Measurements from ENCODE around the gene SPON1.
"Not testable (repeated sequence)": the region's sequence is repeated elsewhere in the genome, so short reads cannot be mapped to it uniquely, and the experiment has no call there.

Gene SPON1

GRCh38 chr11:14248580-14248981 lies 286.1 kb downstream of the SPON1 start:
- intact Hi-C loops (cut with DNase I), result loop anchor here (5.0 kb wide), 2 partner anchors 291 to 476 kb away; no protein-coding TSS in a partner anchor
- peak; percentile 37 to 89 (median 69) for DNase-seq

- intact Hi-C loops (cut with DNase I), result loop anchor here (5.0 kb wide), 2 partner anchors 292 to 477 kb away; no protein-coding TSS in a partner anchor
- DNase-seq, result peak; percentile 41 to 88 (median 75)
Measured at GRCh38 chr11:14249121-14249963, 286.8 kb downstream of the SPON1 start.

GRCh38 chr11:14251754-14252153 lies 289.2 kb downstream of the SPON1 start:
- intact Hi-C loops (cut with DNase I), result no loop called here
- DNase-seq, result no peak

GRCh38 chr11:14252501-14252900 lies 290.0 kb downstream of the SPON1 start:
- peak in 15 of 42 donors; percentile 27 to 78 (median 50) for DNase-seq

GRCh38 chr11:14253421-14253820 lies 290.9 kb downstream of the SPON1 start:
- intact Hi-C loops (cut with DNase I), result no loop called here
- DNase-seq, result peak in 9 of 42 donors; percentile 23 to 51 (median 35)

More at GRCh38 chr11:14252501-14252900, 290.0 kb downstream of the SPON1 start:
- intact Hi-C loops (cut with DNase I), result not testable (repeated sequence)

- no peak for DNase-seq
- intact Hi-C loops (cut with DNase I), result no loop called here
Measured at GRCh38 chr11:14253840-14254239, 291.3 kb downstream of the SPON1 start.

- intact Hi-C loops (cut with DNase I), result no loop called here
Measured at GRCh38 chr11:14254533-14255237, 292.2 kb downstream of the SPON1 start.

GRCh38 chr11:14255238-14255534 lies 292.7 kb downstream of the SPON1 start:
- DNase-seq, result no peak
- intact Hi-C loops (cut with DNase I), result no loop called here

More at GRCh38 chr11:14254533-14255237, 292.2 kb downstream of the SPON1 start:
- no peak for DNase-seq

- intact Hi-C loops (cut with DNase I), result no loop called here
- peak in 1 of 42 donors; percentile 33 for DNase-seq
Measured at GRCh38 chr11:14258221-14258935, 295.9 kb downstream of the SPON1 start.

- intact Hi-C loops (cut with DNase I), result no loop called here
- peak in 1 of 42 donors; percentile 35 for DNase-seq
Measured at GRCh38 chr11:14259186-14259784, 296.8 kb downstream of the SPON1 start.

- DNase-seq, result peak in 1 of 42 donors; percentile 7
- intact Hi-C loops (cut with DNase I), result no loop called here
Measured at GRCh38 chr11:14259878-14260277, 297.4 kb downstream of the SPON1 start.

GRCh38 chr11:14261066-14261465 lies 298.5 kb downstream of the SPON1 start:
- peak in 1 of 42 donors; percentile 30 for DNase-seq

GRCh38 chr11:14262271-14262846 lies 299.8 kb downstream of the SPON1 start:
- no peak for DNase-seq
- intact Hi-C loops (cut with DNase I), result no loop called here

More at GRCh38 chr11:14261066-14261465, 298.5 kb downstream of the SPON1 start:
- intact Hi-C loops (cut with DNase I), result no loop called here

GRCh38 chr11:14264966-14265365 lies 302.4 kb downstream of the SPON1 start:
- intact Hi-C loops (cut with DNase I), result no loop called here
- DNase-seq, result no peak

GRCh38 chr11:14266622-14267021 lies 304.1 kb downstream of the SPON1 start:
- DNase-seq, result no peak
- intact Hi-C loops (cut with DNase I), result no loop called here

- DNase-seq, result no peak
- intact Hi-C loops (cut with DNase I), result no loop called here
Measured at GRCh38 chr11:14267861-14268635, 305.5 kb downstream of the SPON1 start.

GRCh38 chr11:14269692-14270573 lies 307.4 kb downstream of the SPON1 start:
- DNase-seq, result no peak
- intact Hi-C loops (cut with DNase I), result no loop called here

Data from head of caudate nucleus (tissue), 42 donors.